Measurements from ENCODE around the gene VGLL4.

Gene VGLL4

DNA sequence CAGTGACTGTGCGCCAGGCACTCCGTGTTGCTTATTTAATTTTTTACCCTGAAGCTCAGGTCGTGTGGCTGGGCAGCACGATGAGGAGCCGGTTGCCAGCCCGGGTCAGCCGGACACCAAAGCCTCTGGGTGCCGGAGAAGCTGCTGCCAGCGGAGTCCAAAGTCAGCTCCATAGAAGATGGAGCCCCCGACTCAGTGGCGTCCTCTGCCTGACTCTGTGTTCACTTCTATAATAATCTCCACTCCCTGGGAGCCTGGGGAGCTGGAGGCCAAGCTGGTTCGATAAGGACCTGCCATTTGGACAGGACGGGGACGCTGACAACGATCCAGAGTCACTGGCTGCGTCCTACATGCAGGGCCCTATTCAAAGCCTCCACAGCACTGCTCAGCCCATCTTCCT is 78.6 kb downstream of the VGLL4 start:
- Histone ChIP-seq H3K27me3 (ENCODE audit: insufficient read depth, poor library complexity, severe bottlenecking) (no peaks in the 10 kb centered on the region), H3K4me3 (replicated peaks; ENCODE audit: insufficient read depth, low read length) (no peak overlapping the region), H3K27ac (replicated peaks) (no peak overlapping the region)
- TF ChIP-seq POLR2AphosphoS5 (IDR thresholded peaks at IDR 0.05; ENCODE audit: low read depth) (no peak; the same call in 1 of the 2 replicates), GABPA (IDR thresholded peaks at IDR 0.05; ENCODE audit: low read depth) (no peak), SPI1 (IDR thresholded peaks at IDR 0.05; ENCODE audit: borderline replicate concordance, low read depth) (no peak)
- TF ChIP-seq, protein P1, sequence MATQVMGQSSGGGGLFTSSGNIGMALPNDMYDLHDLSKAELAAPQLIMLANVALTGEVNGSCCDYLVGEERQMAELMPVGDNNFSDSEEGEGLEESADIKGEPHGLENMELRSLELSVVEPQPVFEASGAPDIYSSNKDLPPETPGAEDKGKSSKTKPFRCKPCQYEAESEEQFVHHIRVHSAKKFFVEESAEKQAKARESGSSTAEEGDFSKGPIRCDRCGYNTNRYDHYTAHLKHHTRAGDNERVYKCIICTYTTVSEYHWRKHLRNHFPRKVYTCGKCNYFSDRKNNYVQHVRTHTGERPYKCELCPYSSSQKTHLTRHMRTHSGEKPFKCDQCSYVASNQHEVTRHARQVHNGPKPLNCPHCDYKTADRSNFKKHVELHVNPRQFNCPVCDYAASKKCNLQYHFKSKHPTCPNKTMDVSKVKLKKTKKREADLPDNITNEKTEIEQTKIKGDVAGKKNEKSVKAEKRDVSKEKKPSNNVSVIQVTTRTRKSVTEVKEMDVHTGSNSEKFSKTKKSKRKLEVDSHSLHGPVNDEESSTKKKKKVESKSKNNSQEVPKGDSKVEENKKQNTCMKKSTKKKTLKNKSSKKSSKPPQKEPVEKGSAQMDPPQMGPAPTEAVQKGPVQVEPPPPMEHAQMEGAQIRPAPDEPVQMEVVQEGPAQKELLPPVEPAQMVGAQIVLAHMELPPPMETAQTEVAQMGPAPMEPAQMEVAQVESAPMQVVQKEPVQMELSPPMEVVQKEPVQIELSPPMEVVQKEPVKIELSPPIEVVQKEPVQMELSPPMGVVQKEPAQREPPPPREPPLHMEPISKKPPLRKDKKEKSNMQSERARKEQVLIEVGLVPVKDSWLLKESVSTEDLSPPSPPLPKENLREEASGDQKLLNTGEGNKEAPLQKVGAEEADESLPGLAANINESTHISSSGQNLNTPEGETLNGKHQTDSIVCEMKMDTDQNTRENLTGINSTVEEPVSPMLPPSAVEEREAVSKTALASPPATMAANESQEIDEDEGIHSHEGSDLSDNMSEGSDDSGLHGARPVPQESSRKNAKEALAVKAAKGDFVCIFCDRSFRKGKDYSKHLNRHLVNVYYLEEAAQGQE (IDR thresholded peaks at IDR 0.05; ENCODE audit: insufficient replicate concordance, low read depth), result no peak
- TF ChIP-seq, protein P2, sequence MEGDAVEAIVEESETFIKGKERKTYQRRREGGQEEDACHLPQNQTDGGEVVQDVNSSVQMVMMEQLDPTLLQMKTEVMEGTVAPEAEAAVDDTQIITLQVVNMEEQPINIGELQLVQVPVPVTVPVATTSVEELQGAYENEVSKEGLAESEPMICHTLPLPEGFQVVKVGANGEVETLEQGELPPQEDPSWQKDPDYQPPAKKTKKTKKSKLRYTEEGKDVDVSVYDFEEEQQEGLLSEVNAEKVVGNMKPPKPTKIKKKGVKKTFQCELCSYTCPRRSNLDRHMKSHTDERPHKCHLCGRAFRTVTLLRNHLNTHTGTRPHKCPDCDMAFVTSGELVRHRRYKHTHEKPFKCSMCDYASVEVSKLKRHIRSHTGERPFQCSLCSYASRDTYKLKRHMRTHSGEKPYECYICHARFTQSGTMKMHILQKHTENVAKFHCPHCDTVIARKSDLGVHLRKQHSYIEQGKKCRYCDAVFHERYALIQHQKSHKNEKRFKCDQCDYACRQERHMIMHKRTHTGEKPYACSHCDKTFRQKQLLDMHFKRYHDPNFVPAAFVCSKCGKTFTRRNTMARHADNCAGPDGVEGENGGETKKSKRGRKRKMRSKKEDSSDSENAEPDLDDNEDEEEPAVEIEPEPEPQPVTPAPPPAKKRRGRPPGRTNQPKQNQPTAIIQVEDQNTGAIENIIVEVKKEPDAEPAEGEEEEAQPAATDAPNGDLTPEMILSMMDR (IDR thresholded peaks at IDR 0.05; ENCODE audit: insufficient read depth, low read length), result no peak
- no peak for DNase-seq (ENCODE audit: low read depth in 1 of 2, low spot score in 1 of 2)

DNA sequence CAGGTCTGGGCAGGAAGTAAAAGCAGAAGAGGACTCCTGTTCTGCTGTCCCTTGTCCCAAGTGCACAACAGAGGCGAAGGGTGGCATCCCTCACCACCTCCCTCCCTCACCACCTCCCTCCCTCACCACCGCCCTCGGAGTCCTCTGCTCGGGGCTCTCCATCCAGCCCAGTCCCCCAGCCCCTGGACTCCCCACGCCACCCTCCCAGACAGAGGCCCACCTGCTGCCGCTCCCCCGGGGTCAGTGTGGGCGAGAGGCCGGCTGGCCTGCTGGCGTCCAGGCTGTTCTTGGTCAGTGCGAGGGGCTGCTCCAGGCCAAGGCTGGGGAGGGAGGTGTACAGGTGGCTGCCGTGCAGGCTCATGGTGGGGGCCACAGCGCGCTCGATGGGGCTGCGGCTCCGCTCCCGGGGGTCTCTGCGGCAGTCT is 79.1 kb downstream of the VGLL4 start:
- no peak for DNase-seq (ENCODE audit: low read depth in 1 of 2, low spot score in 1 of 2)
- Histone ChIP-seq H3K27me3 (ENCODE audit: insufficient read depth, poor library complexity, severe bottlenecking) (no peaks in the 10 kb centered on the region), H3K27ac (replicated peaks) (no peak overlapping the region), H3K4me3 (replicated peaks; ENCODE audit: insufficient read depth, low read length) (no peak overlapping the region)
- TF ChIP-seq, protein P2 (IDR thresholded peaks at IDR 0.05; ENCODE audit: insufficient read depth, low read length), result no peak
- TF ChIP-seq, protein P1 (IDR thresholded peaks at IDR 0.05; ENCODE audit: insufficient replicate concordance, low read depth), result no peak
- TF ChIP-seq GABPA (IDR thresholded peaks at IDR 0.05; ENCODE audit: low read depth) (no peak), SPI1 (IDR thresholded peaks at IDR 0.05; ENCODE audit: borderline replicate concordance, low read depth) (no peak), POLR2AphosphoS5 (IDR thresholded peaks at IDR 0.05; ENCODE audit: low read depth) (no peak; the same call in 1 of the 2 replicates)

DNA sequence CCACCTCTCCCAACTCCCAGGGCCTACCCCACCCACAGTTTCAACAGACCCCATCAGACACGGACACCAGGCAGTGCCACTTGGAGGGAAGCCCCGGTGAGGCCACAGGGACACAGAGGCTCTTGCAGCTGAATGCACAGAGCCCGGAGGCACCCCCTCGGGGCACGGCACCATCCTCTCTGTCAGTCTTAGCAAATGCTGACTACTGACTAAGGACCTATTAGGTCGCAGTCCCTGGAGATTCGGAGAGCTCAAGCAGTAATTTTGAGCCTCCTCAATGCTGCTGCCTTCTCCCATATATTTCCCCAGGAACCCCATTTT is 79.9 kb downstream of the VGLL4 start:
- no peak overlapping the region for H3K4me3 ChIP-seq (replicated peaks; ENCODE audit: insufficient read depth, low read length)
- DNase-seq (ENCODE audit: low read depth in 1 of 2, low spot score in 1 of 2), result no peak
- no peak overlapping the region for H3K27ac ChIP-seq (replicated peaks)
- H3K27me3 ChIP-seq (ENCODE audit: insufficient read depth, poor library complexity, severe bottlenecking), result no peaks in the 10 kb centered on the region
- TF ChIP-seq GABPA (IDR thresholded peaks at IDR 0.05; ENCODE audit: low read depth) (no peak), SPI1 (IDR thresholded peaks at IDR 0.05; ENCODE audit: borderline replicate concordance, low read depth) (no peak), POLR2AphosphoS5 (IDR thresholded peaks at IDR 0.05; ENCODE audit: low read depth) (no peak)
- TF ChIP-seq, protein P1 (IDR thresholded peaks at IDR 0.05; ENCODE audit: insufficient replicate concordance, low read depth), result no peak
- TF ChIP-seq, protein P2 (IDR thresholded peaks at IDR 0.05; ENCODE audit: insufficient read depth, low read length), result no peak

Data from HL-60 (cell line).